Measurements from ENCODE around the gene ZC3H8.

DNA sequence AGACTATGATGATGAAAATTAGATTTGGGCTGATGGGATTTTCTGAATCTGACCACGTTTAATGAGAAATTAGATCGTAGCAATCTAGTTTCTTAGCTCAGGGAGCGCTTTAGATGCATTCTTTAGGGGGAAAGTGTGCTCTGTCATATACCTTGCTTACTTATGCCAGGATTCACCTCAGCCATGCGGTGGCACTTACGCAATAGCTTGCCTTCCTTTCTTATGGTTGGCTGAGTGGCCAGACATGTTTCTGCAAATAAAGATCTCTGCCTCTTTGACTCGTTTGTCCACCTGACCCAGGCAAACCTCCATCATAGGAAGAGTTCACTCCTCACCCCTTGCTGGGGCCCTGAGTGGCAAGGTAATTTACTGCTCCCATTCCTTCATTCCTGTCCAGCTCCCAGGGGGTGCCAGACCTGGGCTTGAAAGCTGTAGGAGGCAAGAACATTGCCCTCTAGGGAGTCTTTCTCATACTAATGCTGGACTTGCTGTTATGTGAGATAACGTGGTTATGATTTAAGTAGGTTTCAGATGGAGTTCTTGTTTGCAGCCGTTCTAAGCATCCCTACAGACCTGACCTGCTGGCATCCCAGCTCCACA lies 59.6 kb downstream of the ZC3H8 start:
- TF ChIP-seq POLR2A (IDR thresholded peaks at IDR 0.05; ENCODE audit: low read depth, low read length): no peak
- TF ChIP-seq, protein P1, sequence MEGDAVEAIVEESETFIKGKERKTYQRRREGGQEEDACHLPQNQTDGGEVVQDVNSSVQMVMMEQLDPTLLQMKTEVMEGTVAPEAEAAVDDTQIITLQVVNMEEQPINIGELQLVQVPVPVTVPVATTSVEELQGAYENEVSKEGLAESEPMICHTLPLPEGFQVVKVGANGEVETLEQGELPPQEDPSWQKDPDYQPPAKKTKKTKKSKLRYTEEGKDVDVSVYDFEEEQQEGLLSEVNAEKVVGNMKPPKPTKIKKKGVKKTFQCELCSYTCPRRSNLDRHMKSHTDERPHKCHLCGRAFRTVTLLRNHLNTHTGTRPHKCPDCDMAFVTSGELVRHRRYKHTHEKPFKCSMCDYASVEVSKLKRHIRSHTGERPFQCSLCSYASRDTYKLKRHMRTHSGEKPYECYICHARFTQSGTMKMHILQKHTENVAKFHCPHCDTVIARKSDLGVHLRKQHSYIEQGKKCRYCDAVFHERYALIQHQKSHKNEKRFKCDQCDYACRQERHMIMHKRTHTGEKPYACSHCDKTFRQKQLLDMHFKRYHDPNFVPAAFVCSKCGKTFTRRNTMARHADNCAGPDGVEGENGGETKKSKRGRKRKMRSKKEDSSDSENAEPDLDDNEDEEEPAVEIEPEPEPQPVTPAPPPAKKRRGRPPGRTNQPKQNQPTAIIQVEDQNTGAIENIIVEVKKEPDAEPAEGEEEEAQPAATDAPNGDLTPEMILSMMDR (IDR thresholded peaks at IDR 0.05; ENCODE audit: extremely low read depth in 1 of 2, insufficient read depth in 1 of 2, low read depth in 1 of 2, low read length in 2 of 2): no peak
- TF ChIP-seq POLR2AphosphoS5 (IDR thresholded peaks at IDR 0.05; ENCODE audit: insufficient read depth, low read depth, low read length): no peak
- no peak for TF ChIP-seq JUN (IDR thresholded peaks at IDR 0.05; ENCODE audit: borderline replicate concordance, insufficient read depth, insufficient read length, low read depth)
- TF ChIP-seq MYC (IDR thresholded peaks at IDR 0.05; ENCODE audit: low read depth, low read length): no peak
- TF ChIP-seq FOS (IDR thresholded peaks at IDR 0.05; ENCODE audit: borderline replicate concordance, insufficient read depth, low read length): no peak
- no peak for TF ChIP-seq EZH2 (IDR thresholded peaks at IDR 0.05; ENCODE audit: borderline replicate concordance, low read depth, low read length, severe bottlenecking)
